MCF 10A (cell line): ENCODE results near the gene SYNPO. TPM values are rescaled to one million over a fixed set of nuclear protein-coding genes. Genes with fewer than 3 reads are reported as not detected.

ENCODE experiments used
- BruUV-seq: library from RNA; stranded (reverse); fragments of 400-500 nt; replicated peaks from 2 replicates; lab custom pipeline; 2021; lab: Mats Ljungman, UMichigan
- CTCF ChIA-PET: fragments of 300-600 bp; sonication (Branson Sonifier 250); formaldehyde crosslinking; extraction: SDS; loops from one replicate; lab custom pipeline; 2021; ENCODE audit warnings: antibody characterized with exemption, inconsistent platforms; lab: Yijun Ruan, JAX
- POLR2A ChIA-PET: fragments of 300-600, 350-650 bp; sonication (Branson Sonifier 250); formaldehyde crosslinking; extraction: SDS; loops from one replicate; lab custom pipeline; 2020; ENCODE audit warnings: antibody characterized with exemption, inconsistent platforms; lab: Yijun Ruan, JAX
- DNase-seq: peaks from one replicate; pipeline ENCODE4 v3.0.0-alpha.2; 2018; ENCODE audit not compliant: unreplicated experiment
- H3K27ac Mint-ChIP-seq: one replicate; pipeline ENCODE4 v1.8.0; 2022; ENCODE audit warnings: mild to moderate bottlenecking, low read depth, mixed read lengths; ENCODE audit not compliant: unreplicated experiment
- H3K27me3 Mint-ChIP-seq: one replicate; pipeline ENCODE4 v1.8.0; 2022; ENCODE audit warnings: mixed read lengths; ENCODE audit not compliant: insufficient read depth, unreplicated experiment
- H3K36me3 Mint-ChIP-seq: one replicate; pipeline ENCODE4 v1.8.0; 2022; ENCODE audit warnings: mild to moderate bottlenecking, moderate library complexity, mixed read lengths; ENCODE audit not compliant: insufficient read depth, unreplicated experiment
- H3K4me1 Mint-ChIP-seq: one replicate; pipeline ENCODE4 v1.8.0; 2022; ENCODE audit warnings: mixed read lengths; ENCODE audit not compliant: insufficient read depth, unreplicated experiment
- H3K4me3 Mint-ChIP-seq: one replicate; pipeline ENCODE4 v1.8.0; 2022; ENCODE audit warnings: mild to moderate bottlenecking, moderate library complexity, mixed read lengths; ENCODE audit not compliant: unreplicated experiment
- H3K9me3 Mint-ChIP-seq: one replicate; pipeline ENCODE4 v1.8.0; 2022; ENCODE audit warnings: mixed read lengths; ENCODE audit not compliant: unreplicated experiment
- intact Hi-C: fragments of 100-400 bp; cut with micrococcal nuclease; formaldehyde crosslinking; loops from 2 replicates; pipeline ENCODE4 v1.14.1; 2022
- total RNA-seq: library from RNA; stranded (reverse); gene quantifications from 2 replicates; pipeline ENCODE4 v1.2.3, GENCODE V29; 2022
- TF ChIP-seq, protein P1 (sequence below): fragments of 200-600 bp; IDR thresholded peaks from one replicate; pipeline ENCODE4 v1.8.0; 2022; ENCODE audit warnings: antibody characterized with exemption, mild to moderate bottlenecking; ENCODE audit not compliant: unreplicated experiment

Gene SYNPO
- total RNA-seq, 1 experiment from 2014 or later = 6.3 TPM

DNA sequence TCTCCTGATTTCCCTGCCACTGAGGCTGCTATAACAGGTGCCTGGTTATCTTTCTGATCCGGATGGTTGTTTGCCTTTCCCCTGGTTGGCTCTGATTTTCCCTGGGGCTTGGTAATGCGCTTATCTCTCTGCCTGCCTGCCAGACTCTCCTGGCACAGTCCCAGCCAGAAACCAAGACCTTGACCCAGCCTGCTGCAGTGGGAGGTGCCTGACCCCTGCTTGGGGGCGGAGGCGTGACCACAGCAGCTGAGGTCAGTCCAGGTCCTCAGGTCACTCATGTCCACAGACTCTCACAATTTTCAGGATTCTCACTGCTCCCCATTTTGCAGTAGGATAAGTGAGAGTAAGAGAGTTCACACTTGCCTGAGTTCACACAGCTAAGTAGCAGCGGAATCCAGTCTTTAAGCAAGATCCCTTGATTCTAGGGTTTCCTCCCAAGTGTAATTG is 24.4 kb upstream of the SYNPO start:
- intact Hi-C loops = loop anchor here (2.0 kb wide), 1 partner anchor 21 kb away; no protein-coding TSS in a partner anchor
- CTCF ChIA-PET = interaction anchor here (1.1 to 1.6 kb wide), 3 partner anchors 11 to 56 kb away, joined by 3 to 6 read pairs (median 3); no protein-coding TSS in a partner anchor
- H3K27me3 Mint-ChIP-seq = no peaks in the 10 kb centered on the region
- DNase-seq = peak; percentile 49
- no peaks in the 10 kb centered on the region for H3K9me3 Mint-ChIP-seq
- H3K36me3 Mint-ChIP-seq = no peaks in the 10 kb centered on the region
- H3K4me1 Mint-ChIP-seq = peaks cover 33% of the 10 kb centered on the region
- no TSS peak for BruUV-seq
- peak overlapping the region; percentile 43 for H3K27ac Mint-ChIP-seq
- H3K4me3 Mint-ChIP-seq = peak overlapping the region; percentile 30
- POLR2A ChIA-PET = interaction anchor here (0.8 to 2.1 kb wide), 8 partner anchors 21 to 296 kb away, joined by 3 to 9 read pairs (median 4); partner anchors contain the start of genes RBM22 and SYNPO
- TF ChIP-seq, protein P1, sequence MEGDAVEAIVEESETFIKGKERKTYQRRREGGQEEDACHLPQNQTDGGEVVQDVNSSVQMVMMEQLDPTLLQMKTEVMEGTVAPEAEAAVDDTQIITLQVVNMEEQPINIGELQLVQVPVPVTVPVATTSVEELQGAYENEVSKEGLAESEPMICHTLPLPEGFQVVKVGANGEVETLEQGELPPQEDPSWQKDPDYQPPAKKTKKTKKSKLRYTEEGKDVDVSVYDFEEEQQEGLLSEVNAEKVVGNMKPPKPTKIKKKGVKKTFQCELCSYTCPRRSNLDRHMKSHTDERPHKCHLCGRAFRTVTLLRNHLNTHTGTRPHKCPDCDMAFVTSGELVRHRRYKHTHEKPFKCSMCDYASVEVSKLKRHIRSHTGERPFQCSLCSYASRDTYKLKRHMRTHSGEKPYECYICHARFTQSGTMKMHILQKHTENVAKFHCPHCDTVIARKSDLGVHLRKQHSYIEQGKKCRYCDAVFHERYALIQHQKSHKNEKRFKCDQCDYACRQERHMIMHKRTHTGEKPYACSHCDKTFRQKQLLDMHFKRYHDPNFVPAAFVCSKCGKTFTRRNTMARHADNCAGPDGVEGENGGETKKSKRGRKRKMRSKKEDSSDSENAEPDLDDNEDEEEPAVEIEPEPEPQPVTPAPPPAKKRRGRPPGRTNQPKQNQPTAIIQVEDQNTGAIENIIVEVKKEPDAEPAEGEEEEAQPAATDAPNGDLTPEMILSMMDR = no peak

GRCh38 chr5:150616506-150616905 is 24.0 kb upstream of the SYNPO start:
- H3K4me1 Mint-ChIP-seq = peaks cover 33% of the 10 kb centered on the region
- no peaks in the 10 kb centered on the region for H3K36me3 Mint-ChIP-seq
- no peaks in the 10 kb centered on the region for H3K27me3 Mint-ChIP-seq
- BruUV-seq = no TSS peak
- TF ChIP-seq, protein P1 = no peak
- H3K9me3 Mint-ChIP-seq = no peaks in the 10 kb centered on the region
- ChIA-PET CTCF (interaction anchor here (0.7 to 1.1 kb wide), 2 partner anchors 56 to 282 kb away, joined by 3 to 6 read pairs; no protein-coding TSS in a partner anchor), POLR2A (interaction anchor here (0.8 to 2.1 kb wide), 6 partner anchors 24 to 297 kb away, joined by 3 to 5 read pairs (median 3); partner anchors contain the start of genes RBM22 and SYNPO)
- peak overlapping the region; percentile 43 for H3K27ac Mint-ChIP-seq
- H3K4me3 Mint-ChIP-seq = no peak overlapping the region
- intact Hi-C loops = loop anchor here (2.0 kb wide), 1 partner anchor 20 kb away; no protein-coding TSS in a partner anchor
- no peak for DNase-seq

DNA sequence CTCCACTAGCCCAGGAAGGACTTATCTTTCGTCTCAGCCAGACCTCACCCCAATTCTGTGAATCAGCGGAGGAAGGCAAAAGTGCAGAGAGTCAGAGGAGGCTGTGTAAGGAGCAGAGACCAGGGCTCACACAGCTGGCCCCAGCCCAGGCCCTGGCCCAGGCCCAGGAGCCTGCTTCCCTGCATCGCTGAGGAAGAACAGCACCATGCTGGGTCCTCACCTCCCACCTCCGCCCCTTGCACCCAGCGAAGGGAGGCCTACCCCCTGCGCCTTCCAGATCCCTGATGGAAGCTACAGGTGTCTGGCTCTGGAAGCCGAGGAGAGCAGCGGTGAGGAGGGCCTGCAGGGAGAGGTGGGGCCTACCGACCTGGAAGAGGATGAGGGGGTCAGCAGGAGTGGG is 22.3 kb upstream of the SYNPO start:
- CTCF ChIA-PET = interaction anchor here (0.6 to 0.9 kb wide), 4 partner anchors 13 to 1961 kb away, joined by 3 read pairs; no protein-coding TSS in a partner anchor
- Mint-ChIP-seq H3K36me3 (no peaks in the 10 kb centered on the region), H3K4me1 (peaks cover 33% of the 10 kb centered on the region), H3K9me3 (no peaks in the 10 kb centered on the region), H3K27me3 (no peaks in the 10 kb centered on the region), H3K27ac (no peak overlapping the region), H3K4me3 (no peak overlapping the region)
- intact Hi-C loops = no loop called here
- POLR2A ChIA-PET = interaction anchor here (0.7 kb wide), 1 partner anchor 123 kb away, joined by 3 read pairs; no protein-coding TSS in a partner anchor
- BruUV-seq = no TSS peak
- TF ChIP-seq, protein P1 = no peak
- no peak for DNase-seq

- Mint-ChIP-seq H3K4me1 (peaks cover 33% of the 10 kb centered on the region), H3K27me3 (no peaks in the 10 kb centered on the region), H3K4me3 (no peak overlapping the region), H3K36me3 (no peaks in the 10 kb centered on the region), H3K9me3 (no peaks in the 10 kb centered on the region), H3K27ac (no peak overlapping the region)
- no TSS peak for BruUV-seq
- TF ChIP-seq, protein P1 = no peak
- intact Hi-C loops = no loop called here
- no peak for DNase-seq
- ChIA-PET POLR2A (no interaction called here), CTCF (interaction anchor here (0.6 to 0.9 kb wide), 4 partner anchors 14 to 1960 kb away, joined by 3 read pairs; no protein-coding TSS in a partner anchor)
Observed at GRCh38 chr5:150618588-150619281, 21.7 kb upstream of the SYNPO start.
